Measurements from ENCODE around the gene IL4I1. TPM values are rescaled to one million over a fixed set of nuclear protein-coding genes. Genes with fewer than 3 reads are reported as not detected.

Gene IL4I1
- total RNA-seq, 1 experiment from 2014 or later = not detected

DNA sequence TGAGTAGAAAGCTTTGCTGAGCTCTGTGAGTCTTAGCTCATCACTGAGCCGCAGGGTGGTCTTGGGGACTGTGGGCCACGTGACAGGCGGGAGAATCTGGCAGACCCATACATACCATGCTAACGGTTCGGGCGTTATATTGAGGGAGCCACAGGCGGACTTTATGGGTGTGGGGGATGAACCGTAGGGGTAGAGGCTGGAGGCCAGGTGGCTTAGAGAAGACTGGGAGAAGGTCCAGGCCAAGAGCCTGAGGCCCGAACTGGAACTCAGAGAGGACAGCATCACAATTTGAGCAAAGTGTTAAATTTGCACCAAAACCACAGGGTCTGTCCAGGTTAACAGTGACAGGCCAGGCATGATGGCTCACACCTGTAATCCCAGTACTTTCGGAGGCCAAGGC is 17.0 kb upstream of the IL4I1 start:
- no TSS peak for BruUV-seq (replicated peaks)
- no peak for DNase-seq (ENCODE audit: unreplicated experiment)
- CTCF ChIA-PET = interaction anchor here (0.6 kb wide), 1 partner anchor 11 kb away, joined by 3 read pairs; no protein-coding TSS in a partner anchor
- Mint-ChIP-seq H3K27me3 (ENCODE audit: insufficient read depth, unreplicated experiment) (no peaks in the 10 kb centered on the region), H3K4me1 (ENCODE audit: insufficient read depth, unreplicated experiment) (peaks cover 9% of the 10 kb centered on the region), H3K9me3 (ENCODE audit: unreplicated experiment) (no peaks in the 10 kb centered on the region), H3K4me3 (ENCODE audit: unreplicated experiment) (no peak overlapping the region), H3K36me3 (ENCODE audit: insufficient read depth, unreplicated experiment) (peaks cover 57% of the 10 kb centered on the region), H3K27ac (ENCODE audit: low read depth, unreplicated experiment) (no peak overlapping the region)
- TF ChIP-seq, protein P1, sequence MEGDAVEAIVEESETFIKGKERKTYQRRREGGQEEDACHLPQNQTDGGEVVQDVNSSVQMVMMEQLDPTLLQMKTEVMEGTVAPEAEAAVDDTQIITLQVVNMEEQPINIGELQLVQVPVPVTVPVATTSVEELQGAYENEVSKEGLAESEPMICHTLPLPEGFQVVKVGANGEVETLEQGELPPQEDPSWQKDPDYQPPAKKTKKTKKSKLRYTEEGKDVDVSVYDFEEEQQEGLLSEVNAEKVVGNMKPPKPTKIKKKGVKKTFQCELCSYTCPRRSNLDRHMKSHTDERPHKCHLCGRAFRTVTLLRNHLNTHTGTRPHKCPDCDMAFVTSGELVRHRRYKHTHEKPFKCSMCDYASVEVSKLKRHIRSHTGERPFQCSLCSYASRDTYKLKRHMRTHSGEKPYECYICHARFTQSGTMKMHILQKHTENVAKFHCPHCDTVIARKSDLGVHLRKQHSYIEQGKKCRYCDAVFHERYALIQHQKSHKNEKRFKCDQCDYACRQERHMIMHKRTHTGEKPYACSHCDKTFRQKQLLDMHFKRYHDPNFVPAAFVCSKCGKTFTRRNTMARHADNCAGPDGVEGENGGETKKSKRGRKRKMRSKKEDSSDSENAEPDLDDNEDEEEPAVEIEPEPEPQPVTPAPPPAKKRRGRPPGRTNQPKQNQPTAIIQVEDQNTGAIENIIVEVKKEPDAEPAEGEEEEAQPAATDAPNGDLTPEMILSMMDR (IDR thresholded peaks at IDR 0.05; ENCODE audit: unreplicated experiment) = no peak
- intact Hi-C loops (cut with micrococcal nuclease) = no loop called here
- POLR2A ChIA-PET = no interaction called here

DNA sequence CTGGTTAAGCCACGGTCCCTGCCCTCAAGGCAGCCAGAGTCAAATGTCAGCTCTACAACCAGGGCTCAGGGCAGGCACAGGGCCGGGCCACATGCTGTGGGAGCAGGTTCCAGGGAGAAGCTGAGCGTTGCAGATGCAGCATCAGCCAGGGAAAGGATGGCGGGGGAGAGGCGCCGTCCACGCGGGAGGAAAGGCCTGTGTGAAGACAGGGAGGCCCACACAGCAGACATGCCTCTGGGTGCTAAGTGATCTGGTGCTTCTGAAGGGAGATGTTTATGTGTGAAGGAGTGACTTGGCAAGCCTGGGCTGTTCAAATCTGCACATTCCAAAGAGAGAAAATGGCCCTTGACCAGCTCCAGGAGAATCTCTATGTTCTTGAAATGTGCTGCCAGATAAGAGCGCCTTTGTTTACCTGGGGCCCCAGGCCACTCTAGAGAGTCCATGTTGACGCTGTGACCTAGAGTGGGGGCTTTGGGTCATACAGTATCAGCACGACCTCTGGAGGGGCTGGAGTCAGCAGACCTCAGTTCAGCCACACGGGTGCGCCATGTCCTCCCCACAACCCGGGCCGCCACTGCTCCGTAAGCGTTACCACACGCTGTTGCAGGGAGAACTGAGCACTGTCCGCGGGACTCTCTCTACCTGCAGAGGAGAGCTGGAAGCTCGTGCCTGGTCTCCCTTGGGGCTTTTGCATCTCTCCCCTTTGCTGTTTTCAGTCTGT is 16.4 kb upstream of the IL4I1 start:
- BruUV-seq (replicated peaks) = no TSS peak
- Mint-ChIP-seq H3K4me1 (ENCODE audit: insufficient read depth, unreplicated experiment) (peaks cover 9% of the 10 kb centered on the region), H3K9me3 (ENCODE audit: unreplicated experiment) (no peaks in the 10 kb centered on the region), H3K4me3 (ENCODE audit: unreplicated experiment) (no peak overlapping the region), H3K27ac (ENCODE audit: low read depth, unreplicated experiment) (no peak overlapping the region), H3K27me3 (ENCODE audit: insufficient read depth, unreplicated experiment) (no peaks in the 10 kb centered on the region), H3K36me3 (ENCODE audit: insufficient read depth, unreplicated experiment) (peaks cover 58% of the 10 kb centered on the region)
- POLR2A ChIA-PET = no interaction called here
- CTCF ChIA-PET = interaction anchor here (0.6 kb wide), 1 partner anchor 11 kb away, joined by 3 read pairs; no protein-coding TSS in a partner anchor
- intact Hi-C loops (cut with micrococcal nuclease) = no loop called here
- TF ChIP-seq, protein P1 (IDR thresholded peaks at IDR 0.05; ENCODE audit: unreplicated experiment) = no peak
- DNase-seq (ENCODE audit: unreplicated experiment) = no peak

DNA sequence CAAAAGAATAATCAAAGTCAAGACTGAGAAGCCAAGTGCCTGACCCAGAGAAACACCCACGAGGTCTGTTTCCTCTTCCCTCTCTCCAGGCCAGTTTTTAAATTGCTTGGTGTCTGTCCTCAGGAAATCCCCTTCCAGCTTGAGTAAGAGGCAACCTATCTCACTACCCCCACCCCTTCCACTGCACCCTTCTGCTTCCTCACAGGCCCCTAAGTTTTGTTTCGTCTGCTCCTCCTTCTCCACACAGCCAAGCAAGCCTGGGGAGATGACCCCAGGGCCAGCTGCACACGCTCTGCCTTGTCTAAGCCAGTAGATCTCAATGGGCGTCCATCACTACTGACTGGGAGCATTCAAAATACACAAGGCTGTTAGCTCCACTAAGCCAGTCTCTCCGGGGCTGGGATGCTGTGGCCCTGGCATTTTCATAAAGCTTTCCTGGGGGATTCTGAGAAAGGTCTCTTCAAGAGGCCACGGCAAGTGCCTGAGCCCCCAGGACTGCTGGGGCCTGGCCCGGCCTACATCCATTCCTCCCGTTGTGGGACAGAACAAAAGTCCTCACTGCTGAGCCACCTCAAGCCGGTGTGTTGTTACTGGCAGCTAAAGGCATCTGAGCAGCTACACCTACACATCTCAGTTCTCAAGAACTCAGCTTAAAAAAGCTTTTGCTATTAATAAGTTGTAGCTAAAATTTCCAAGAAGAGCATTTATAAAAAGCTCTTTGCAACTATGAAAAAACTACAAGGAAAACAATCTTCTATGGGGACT is 14.9 kb upstream of the IL4I1 start:
- POLR2A ChIA-PET = no interaction called here
- no peak overlapping the region for H3K4me3 Mint-ChIP-seq (ENCODE audit: unreplicated experiment)
- H3K27me3 Mint-ChIP-seq (ENCODE audit: insufficient read depth, unreplicated experiment) = no peaks in the 10 kb centered on the region
- no peaks in the 10 kb centered on the region for H3K9me3 Mint-ChIP-seq (ENCODE audit: unreplicated experiment)
- CTCF ChIA-PET = interaction anchor here (1.0 kb wide), 1 partner anchor 9 kb away, joined by 3 read pairs; no protein-coding TSS in a partner anchor
- peaks cover 60% of the 10 kb centered on the region for H3K36me3 Mint-ChIP-seq (ENCODE audit: insufficient read depth, unreplicated experiment)
- TF ChIP-seq, protein P1 (IDR thresholded peaks at IDR 0.05; ENCODE audit: unreplicated experiment) = no peak
- DNase-seq (ENCODE audit: unreplicated experiment) = no peak
- BruUV-seq (replicated peaks) = no TSS peak
- peak overlapping the region; percentile 61 for H3K27ac Mint-ChIP-seq (ENCODE audit: low read depth, unreplicated experiment)
- H3K4me1 Mint-ChIP-seq (ENCODE audit: insufficient read depth, unreplicated experiment) = peaks cover 9% of the 10 kb centered on the region
- intact Hi-C loops (cut with micrococcal nuclease) = no loop called here

DNA sequence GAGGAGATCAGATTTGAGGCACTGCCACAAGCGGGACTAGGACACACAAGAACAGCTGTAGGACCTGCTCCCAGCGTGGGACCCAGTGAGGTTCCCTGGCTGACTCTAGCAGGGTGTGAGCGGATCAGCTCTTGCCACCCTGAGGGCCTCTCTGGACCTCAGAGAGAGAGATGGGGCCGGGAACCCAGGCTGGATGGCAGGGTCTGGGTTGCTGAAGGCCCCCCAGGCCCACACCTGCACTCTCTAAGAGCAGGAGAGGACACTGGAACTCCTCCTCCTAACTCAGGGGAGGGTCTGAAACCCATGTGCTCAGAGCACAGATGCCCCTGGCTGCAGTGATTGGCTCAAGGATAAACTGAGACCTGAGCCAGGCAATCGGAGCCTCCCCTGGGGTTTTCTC is 13.5 kb upstream of the IL4I1 start:
- H3K4me3 Mint-ChIP-seq (ENCODE audit: unreplicated experiment) = no peak overlapping the region
- no peak for DNase-seq (ENCODE audit: unreplicated experiment)
- BruUV-seq (replicated peaks) = no TSS peak
- H3K4me1 Mint-ChIP-seq (ENCODE audit: insufficient read depth, unreplicated experiment) = peaks cover 9% of the 10 kb centered on the region
- peaks cover 49% of the 10 kb centered on the region for H3K36me3 Mint-ChIP-seq (ENCODE audit: insufficient read depth, unreplicated experiment)
- H3K27me3 Mint-ChIP-seq (ENCODE audit: insufficient read depth, unreplicated experiment) = no peaks in the 10 kb centered on the region
- H3K27ac Mint-ChIP-seq (ENCODE audit: low read depth, unreplicated experiment) = no peak overlapping the region
- ChIA-PET CTCF (no interaction called here), POLR2A (no interaction called here)
- H3K9me3 Mint-ChIP-seq (ENCODE audit: unreplicated experiment) = no peaks in the 10 kb centered on the region
- TF ChIP-seq, protein P1 (IDR thresholded peaks at IDR 0.05; ENCODE audit: unreplicated experiment) = no peak
- intact Hi-C loops (cut with micrococcal nuclease) = no loop called here

Data from MCF 10A (cell line).